GM08714 (cell line): ENCODE results near the gene MYH11.
"Not testable (repeated sequence)": the region's sequence is repeated elsewhere in the genome, so short reads cannot be mapped to it uniquely, and the experiment has no call there.

Source experiments
- H3K4me3 ChIP-seq: fragments of 200-500 bp; sonication (Bioruptor generic); 2 replicates; pipeline ENCODE4 v1.5.1; 2014; ENCODE audit warnings: mild to moderate bottlenecking, low read length, inconsistent platforms
- ZNF274 ChIP-seq: IDR thresholded peaks from 2 replicates; pipeline ENCODE4 v1.6.1; 2012; ENCODE audit warnings: mild to moderate bottlenecking, low read depth, low read length

The MYH11 gene

DNA sequence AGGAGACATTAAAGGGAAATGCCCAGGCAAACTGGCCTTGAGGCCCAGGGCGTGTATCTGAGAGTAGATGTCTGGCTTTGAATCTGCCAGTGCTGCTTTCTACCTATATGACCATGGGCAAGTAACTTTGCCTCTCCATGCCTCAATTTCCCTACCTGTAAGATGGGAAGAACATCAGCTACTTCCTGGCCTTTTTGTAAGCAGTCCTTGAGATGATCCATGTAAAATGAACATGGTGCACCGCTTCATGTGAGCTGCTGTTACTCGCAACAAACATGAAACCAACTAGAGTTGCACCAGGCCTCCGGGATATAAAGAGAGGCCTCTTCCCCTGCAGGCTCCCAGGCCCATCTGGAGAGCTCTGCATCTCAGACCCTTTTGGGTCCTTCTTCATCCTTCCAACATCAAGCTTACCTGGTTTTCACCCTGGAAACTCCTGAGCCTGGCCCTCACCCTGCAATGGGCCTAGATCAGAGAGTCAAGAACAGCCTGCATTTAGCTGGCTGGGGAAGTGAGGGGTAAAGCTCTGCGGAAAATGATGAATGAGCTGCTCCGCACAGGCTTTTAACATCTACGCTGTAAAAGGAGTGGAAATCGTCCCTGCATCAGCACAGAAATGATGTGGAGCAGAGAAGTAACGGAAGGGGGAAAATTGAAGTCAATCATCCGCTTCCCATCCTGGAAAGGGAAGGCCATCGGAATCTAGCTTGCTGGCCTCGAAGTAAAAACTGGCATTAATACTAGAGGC lies 2.3 kb upstream of the MYH11 start:
- H3K4me3 ChIP-seq, result no peak overlapping the region
- TF ChIP-seq ZNF274, result no peak

DNA sequence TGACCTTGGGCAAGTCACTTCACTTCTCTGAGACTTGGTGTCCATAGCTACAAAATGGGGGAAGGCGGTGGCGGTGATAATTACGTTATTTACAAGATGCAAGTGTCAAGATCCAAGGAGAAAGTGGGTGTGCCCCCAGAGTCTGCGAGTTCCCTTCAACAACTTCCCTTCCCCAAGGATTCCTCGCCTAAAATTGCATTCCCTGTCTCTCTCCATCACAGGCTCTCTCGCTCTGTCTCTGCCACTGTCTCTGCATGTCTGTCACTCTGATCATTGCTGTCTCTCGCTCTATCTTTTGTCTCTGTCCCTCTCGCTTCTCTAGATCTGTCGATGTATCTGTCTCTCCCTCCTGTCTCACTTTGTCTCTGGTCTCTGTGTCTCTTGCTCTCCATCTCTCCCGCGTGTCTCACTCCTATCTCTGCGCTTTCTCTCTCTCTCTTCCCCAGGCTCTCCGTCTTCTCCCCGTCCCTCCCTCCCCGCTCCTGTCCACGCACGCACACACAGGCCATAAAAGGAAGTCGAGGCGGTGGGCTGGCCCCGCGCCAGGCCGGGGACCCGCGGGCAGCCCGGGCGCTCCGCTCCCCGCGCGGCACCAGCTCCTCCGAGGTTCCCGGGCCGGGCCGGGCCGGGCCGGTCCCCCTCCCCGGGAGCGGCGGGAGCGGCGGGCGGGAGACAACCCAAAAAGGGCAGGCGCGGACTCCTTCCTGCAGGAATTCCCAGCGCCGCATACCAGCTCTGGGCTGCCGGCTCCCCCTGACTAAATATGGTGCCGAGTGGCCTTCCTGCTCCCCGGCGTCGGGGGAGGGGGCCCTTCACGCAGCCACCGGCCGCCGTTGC lies 1.1 kb upstream of the MYH11 start:
- H3K4me3 ChIP-seq, result peak overlapping the region; percentile 25; the same call in 1 of the 2 replicates
- TF ChIP-seq ZNF274, result no peak

GRCh38 chr16:15856182-15856581 lies 646 bp downstream of the MYH11 start:
- no peak for TF ChIP-seq ZNF274
- H3K4me3 ChIP-seq, result peak overlapping the region; percentile 50; the same call in 1 of the 2 replicates

DNA sequence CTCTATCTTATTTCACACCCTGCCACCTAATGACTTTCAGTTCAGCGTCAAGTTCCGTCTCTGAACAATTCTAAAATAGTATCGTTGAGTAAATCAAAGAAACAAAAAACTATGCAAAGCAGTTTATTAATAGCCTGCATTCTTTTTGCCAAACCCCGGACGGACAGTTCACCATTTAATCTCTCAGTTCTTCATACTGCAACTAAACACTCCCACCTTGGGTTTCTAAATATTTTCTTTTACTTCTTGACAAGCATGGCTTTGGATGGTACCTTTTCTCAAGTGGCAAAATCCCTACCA lies 1.2 kb downstream of the MYH11 start:
- TF ChIP-seq ZNF274, result no peak
- H3K4me3 ChIP-seq, result peak overlapping the region; percentile 50; the same call in 1 of the 2 replicates

GRCh38 chr16:15854906-15855703 lies 1.7 kb downstream of the MYH11 start:
- no peak for TF ChIP-seq ZNF274
- no peak overlapping the region for H3K4me3 ChIP-seq

GRCh38 chr16:15854061-15854460 lies 2.8 kb downstream of the MYH11 start:
- no peak for TF ChIP-seq ZNF274
- H3K4me3 ChIP-seq, result no peak overlapping the region

- TF ChIP-seq ZNF274, result no peak
- H3K4me3 ChIP-seq, result no peak overlapping the region
Measured at GRCh38 chr16:15853021-15853420, 3.8 kb downstream of the MYH11 start.

GRCh38 chr16:15850555-15850954 lies 6.3 kb downstream of the MYH11 start:
- H3K4me3 ChIP-seq, result not testable (repeated sequence)

DNA sequence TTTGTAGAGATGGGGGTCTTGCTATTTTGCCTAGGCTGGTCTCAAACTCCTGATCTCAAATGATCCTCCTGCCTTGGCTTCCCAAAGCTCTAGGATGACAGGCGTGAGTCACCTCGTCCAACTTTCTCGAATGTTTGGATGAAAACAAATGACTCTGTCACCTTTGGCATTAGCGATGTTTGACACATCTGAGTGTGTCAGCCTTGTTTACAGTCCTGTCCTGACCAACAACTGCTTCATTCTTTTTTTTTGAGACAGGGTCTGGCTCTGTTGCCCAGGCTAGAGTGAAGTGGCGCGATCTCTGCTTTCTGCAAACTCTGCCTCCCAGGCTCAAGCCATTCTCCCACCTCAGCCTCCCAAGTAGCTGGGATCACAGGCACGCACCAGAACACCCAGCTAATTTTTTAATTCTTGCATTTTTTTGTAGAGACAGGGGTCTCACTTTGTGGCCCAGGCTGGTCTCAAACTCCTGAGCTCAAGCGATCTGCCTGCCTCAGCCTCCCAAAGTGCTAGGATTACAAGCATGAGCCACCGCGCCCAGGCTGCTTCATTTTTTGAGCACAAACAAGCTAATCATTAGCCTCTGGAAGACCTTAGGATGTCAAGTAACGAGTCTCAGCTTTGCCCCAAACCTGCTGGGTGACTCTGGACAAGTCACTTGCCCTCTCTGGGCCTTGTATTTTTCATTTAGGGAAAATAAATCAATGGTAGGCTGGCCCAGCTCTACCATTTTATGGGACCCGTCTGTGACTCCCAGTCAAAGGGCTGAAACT lies 7.4 kb downstream of the MYH11 start:
- H3K4me3 ChIP-seq, result no peak overlapping the region
- no peak for TF ChIP-seq ZNF274

- TF ChIP-seq ZNF274, result no peak
Measured at GRCh38 chr16:15847611-15848175, 9.1 kb downstream of the MYH11 start.

GRCh38 chr16:15846510-15846909 lies 10.3 kb downstream of the MYH11 start:
- no peak overlapping the region for H3K4me3 ChIP-seq
- TF ChIP-seq ZNF274, result no peak

More at GRCh38 chr16:15847611-15848175, 9.1 kb downstream of the MYH11 start:
- no peak overlapping the region for H3K4me3 ChIP-seq

- no peak for TF ChIP-seq ZNF274
Measured at GRCh38 chr16:15843635-15844279, 13.1 kb downstream of the MYH11 start.

GRCh38 chr16:15839204-15839603 lies 17.6 kb downstream of the MYH11 start:
- H3K4me3 ChIP-seq, result not testable (repeated sequence)

More at GRCh38 chr16:15843635-15844279, 13.1 kb downstream of the MYH11 start:
- H3K4me3 ChIP-seq, result no peak overlapping the region
